Mucosa of descending colon (tissue), 3 donors: ENCODE measurements around the gene CD300E. TPM values are rescaled to one million over a fixed set of nuclear protein-coding genes. Genes with fewer than 3 reads are reported as not detected.

Source experiments
- ATAC-seq: fragments of 200-7000 bp; cut with Tn5 transposase; one replicate; pipeline ENCODE4 v1.9.1; 2020; ENCODE audit warnings: mild to moderate bottlenecking, moderate library complexity
- DNase-seq, 3 donors: peaks; one replicate each; pipeline ENCODE4 v3.0.0-alpha.2; 2020
- H3K36me3 ChIP-seq: fragments of 200-600 bp; one replicate; pipeline ENCODE4 v1.8.0; 2021; ENCODE audit warnings: low read depth, mild to moderate bottlenecking
- H3K4me1 ChIP-seq: fragments of 200-600 bp; one replicate; pipeline ENCODE4 v1.8.0; 2021; ENCODE audit warnings: low read depth, mild to moderate bottlenecking
- H3K4me3 ChIP-seq: fragments of 200-600 bp; one replicate; pipeline ENCODE4 v1.8.0; 2021; ENCODE audit warnings: mild to moderate bottlenecking
- H3K9me3 ChIP-seq: fragments of 200-600 bp; one replicate; pipeline ENCODE4 v1.8.0; 2021; ENCODE audit warnings: mild to moderate bottlenecking
- intact Hi-C, 2 donors: fragments of 100-400 bp; cut with DNase I in 1 of 2; cut with micrococcal nuclease in 1 of 2; formaldehyde crosslinking; loops; one replicate each; pipeline versions ENCODE4 v1.11.0 to v1.11.1; 2022; cut with DNase I, micrococcal nuclease
- total RNA-seq, 3 donors: library from RNA; stranded (reverse); fragmentation: NEBNext Ultra II Directional in 2 of 3; extraction: Animal tissue kit (Norgen Biotek cat#: 25700) in 2 of 3; gene quantifications; one replicate each; pipeline versions ENCODE4 v1.2.1 to v1.2.4, GENCODE V29; 2021 to 2023
- TF ChIP-seq, protein P1 (sequence below): fragments of 200-600 bp; IDR thresholded peaks from one replicate; pipeline ENCODE4 v1.8.0; 2022; ENCODE audit warnings: antibody characterized with exemption, mild to moderate bottlenecking
- donor health status: DM: no; HTN: no; CAD: no; lungs with moderate emphysema.
- donor health status: DM: no; HTN: no; CAD: no.
- donor health status: DM: no; HTN: yes; CAD: no.

The CD300E gene
- total RNA-seq, 3 donors from 2014 or later, result 0.47 to 0.53 TPM; not detected in 1

DNA sequence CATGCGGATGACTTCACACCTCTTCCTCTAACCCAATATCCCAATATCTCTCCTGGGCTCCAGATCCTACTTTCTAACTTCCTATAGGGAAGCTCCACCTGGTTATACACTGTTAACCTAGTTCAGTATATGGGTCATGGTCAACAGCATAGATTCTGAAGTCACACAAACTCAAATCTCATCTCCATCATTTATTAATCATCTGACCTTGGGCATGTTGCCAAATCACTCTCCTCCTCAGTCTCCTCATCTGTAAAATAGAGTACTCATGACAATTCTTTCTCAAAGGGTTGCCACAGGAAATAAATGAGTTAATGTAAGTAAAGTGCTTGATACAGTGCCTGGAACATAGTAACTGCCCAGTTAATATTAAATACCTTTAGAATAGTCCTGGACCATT, 593 bp upstream of the CD300E start:
- TF ChIP-seq, protein P1, sequence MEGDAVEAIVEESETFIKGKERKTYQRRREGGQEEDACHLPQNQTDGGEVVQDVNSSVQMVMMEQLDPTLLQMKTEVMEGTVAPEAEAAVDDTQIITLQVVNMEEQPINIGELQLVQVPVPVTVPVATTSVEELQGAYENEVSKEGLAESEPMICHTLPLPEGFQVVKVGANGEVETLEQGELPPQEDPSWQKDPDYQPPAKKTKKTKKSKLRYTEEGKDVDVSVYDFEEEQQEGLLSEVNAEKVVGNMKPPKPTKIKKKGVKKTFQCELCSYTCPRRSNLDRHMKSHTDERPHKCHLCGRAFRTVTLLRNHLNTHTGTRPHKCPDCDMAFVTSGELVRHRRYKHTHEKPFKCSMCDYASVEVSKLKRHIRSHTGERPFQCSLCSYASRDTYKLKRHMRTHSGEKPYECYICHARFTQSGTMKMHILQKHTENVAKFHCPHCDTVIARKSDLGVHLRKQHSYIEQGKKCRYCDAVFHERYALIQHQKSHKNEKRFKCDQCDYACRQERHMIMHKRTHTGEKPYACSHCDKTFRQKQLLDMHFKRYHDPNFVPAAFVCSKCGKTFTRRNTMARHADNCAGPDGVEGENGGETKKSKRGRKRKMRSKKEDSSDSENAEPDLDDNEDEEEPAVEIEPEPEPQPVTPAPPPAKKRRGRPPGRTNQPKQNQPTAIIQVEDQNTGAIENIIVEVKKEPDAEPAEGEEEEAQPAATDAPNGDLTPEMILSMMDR, result no peak
- no peaks in the 10 kb centered on the region for H3K9me3 ChIP-seq
- intact Hi-C loops, result no loop called here

DNA sequence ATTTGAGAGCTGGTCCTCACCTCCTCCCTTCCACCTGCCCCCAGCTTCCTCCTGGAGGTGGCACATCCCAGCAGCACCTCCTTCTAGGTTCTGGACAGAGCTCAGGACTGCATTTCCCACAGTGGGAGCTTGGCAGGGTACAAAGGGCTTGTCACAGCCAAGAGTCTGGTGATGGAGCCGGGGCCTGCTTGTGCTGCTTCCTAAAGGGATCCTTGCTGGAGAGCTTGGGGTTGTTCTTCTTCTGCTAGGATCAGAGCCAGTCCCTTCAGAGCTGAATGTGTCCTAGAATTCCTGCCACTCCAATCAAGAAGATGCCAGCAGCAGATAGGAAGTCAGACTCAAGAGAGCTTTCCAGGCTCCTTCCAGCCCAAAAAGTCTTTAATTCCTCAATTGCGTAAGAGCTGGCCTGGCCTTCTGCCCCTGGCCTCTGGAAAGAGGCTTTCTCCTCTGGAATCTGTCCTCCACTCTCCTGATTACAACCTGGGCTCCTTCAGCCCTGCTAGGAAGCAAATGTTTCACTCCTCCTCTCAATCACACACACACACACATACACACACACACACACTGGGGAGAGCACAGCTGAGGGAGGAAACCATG, 4.4 kb downstream of the CD300E start:
- TF ChIP-seq, protein P1, result no peak
- ATAC-seq, result no peak

More for the DNA sequence above, 593 bp upstream of the CD300E start:
- no peak for ATAC-seq
- Histone ChIP-seq H3K36me3 (no peaks in the 10 kb centered on the region), H3K4me1 (no peaks in the 10 kb centered on the region), H3K4me3 (no peak overlapping the region)
- no peak for DNase-seq

DNA sequence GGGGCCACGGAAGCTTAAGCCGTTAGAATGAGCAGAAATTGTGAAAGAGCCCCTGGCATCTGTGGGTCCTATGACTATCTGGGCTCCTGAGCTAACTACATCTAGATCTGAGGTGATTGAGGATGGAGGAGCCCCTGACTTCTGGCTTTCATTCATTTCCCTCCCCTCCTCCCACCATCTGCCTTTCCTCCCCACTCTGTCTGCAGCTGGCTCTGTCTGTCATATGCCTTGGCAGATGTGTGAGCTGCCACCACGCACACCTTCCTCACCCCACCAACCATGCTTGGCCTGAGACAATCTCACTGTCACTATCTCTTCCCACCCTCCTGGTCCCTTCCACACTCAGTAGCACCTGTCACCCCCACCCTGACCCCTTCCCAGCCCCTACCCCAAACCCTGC, 5.1 kb downstream of the CD300E start:
- Histone ChIP-seq H3K36me3 (no peaks in the 10 kb centered on the region), H3K9me3 (no peaks in the 10 kb centered on the region), H3K4me1 (no peaks in the 10 kb centered on the region), H3K4me3 (no peak overlapping the region)
- TF ChIP-seq, protein P1, result no peak
- intact Hi-C loops, result no loop called here
- ATAC-seq (no peak), DNase-seq (no peak)

More for the DNA sequence above, 4.4 kb downstream of the CD300E start:
- DNase-seq, result no peak
- intact Hi-C loops, result no loop called here
- Histone ChIP-seq H3K4me3 (no peak overlapping the region), H3K4me1 (no peaks in the 10 kb centered on the region), H3K9me3 (no peaks in the 10 kb centered on the region), H3K36me3 (no peaks in the 10 kb centered on the region)

DNA sequence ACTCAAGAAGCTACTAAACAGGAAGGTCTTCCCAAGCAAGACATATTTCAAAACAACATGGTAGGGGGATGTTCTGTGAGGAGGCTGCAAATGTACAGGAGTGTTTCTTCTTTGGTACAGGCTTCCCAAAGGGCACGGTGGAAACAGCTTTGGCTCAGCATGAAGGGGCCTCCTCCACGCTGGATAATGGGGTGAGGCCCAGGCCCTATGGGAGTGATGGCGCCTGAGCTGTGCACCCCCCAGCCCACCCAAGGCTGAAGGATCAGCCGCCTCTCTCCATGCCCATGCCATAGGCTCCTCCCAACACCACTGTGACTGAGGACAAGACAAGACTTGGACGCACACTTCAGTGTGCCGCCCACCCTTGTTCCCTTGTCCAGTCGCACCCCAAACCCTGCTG, 6.8 kb downstream of the CD300E start:
- no peak overlapping the region for H3K4me3 ChIP-seq
- no peaks in the 10 kb centered on the region for H3K9me3 ChIP-seq
- H3K36me3 ChIP-seq, result no peaks in the 10 kb centered on the region
- no peak for ATAC-seq
- intact Hi-C loops, result no loop called here
- no peaks in the 10 kb centered on the region for H3K4me1 ChIP-seq
- TF ChIP-seq, protein P1, result no peak
- no peak for DNase-seq

DNA sequence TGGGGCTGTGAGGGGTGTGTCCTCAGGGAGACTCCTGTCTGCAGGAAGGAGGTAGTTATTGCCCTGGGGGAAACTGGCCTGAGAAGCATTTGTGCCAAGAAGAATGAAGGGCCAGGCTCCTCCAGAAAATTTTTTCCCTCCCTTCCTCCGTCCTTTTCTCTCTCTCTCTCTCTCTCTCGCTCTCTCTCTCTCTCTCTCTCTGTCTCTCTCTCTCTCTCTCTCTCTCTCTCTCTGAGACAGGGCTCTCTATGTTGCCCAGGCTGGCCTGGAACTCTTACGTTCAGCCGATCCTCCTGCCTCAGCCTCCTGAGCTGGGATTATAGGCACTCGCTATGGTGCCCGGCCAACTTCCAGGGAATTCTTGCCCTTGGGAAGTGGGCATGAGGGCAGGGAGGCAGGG, 11.5 kb downstream of the CD300E start:
- no peaks in the 10 kb centered on the region for H3K9me3 ChIP-seq
- H3K4me1 ChIP-seq, result no peaks in the 10 kb centered on the region
- no peaks in the 10 kb centered on the region for H3K36me3 ChIP-seq
- TF ChIP-seq, protein P1, result no peak
- no peak for ATAC-seq
- DNase-seq, result no peak
- no peak overlapping the region for H3K4me3 ChIP-seq
- intact Hi-C loops, result no loop called here

DNA sequence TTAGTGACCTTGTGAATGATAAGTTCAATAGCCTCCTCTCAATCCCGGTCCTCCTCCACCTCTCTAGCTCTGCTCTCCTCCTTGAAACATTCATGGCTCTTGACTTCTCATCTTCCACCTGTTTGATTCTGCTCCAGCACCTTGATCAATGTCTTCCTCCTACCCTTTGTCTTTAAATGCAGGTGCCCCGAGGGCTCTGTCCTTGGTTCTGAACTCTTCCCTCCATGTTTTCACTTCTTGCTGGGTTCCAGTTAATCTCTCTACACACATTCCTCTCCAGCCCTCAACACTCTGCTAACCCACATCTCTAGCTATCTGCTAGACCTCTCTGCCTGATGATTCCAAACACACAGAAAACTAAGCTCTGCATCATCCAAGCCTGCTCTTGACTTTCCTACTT, 13.4 kb downstream of the CD300E start:
- ATAC-seq (no peak), DNase-seq (no peak)
- Histone ChIP-seq H3K4me1 (no peaks in the 10 kb centered on the region), H3K36me3 (no peaks in the 10 kb centered on the region), H3K4me3 (no peak overlapping the region), H3K9me3 (no peaks in the 10 kb centered on the region)
- intact Hi-C loops, result no loop called here
- TF ChIP-seq, protein P1, result no peak
